GM12878 (cell line): ENCODE results near the gene MILR1. TPM values are rescaled to one million over a fixed set of nuclear protein-coding genes. Genes with fewer than 3 reads are reported as not detected.
A peak's percentile ranks its signal among the peaks of the same experiment; 100 is the strongest.

Experiments used
- ATAC-seq: fragments of 200-7000 bp; cut with Tn5 transposase; 3 replicates; pipeline ENCODE4 v1.9.1; 2020; ENCODE audit warnings: mild to moderate bottlenecking, moderate library complexity
- BruUV-seq: library from RNA; stranded (reverse); fragments of 400-500 nt; replicated peaks from 2 replicates; lab custom pipeline; 2021; lab: Mats Ljungman, UMichigan
- CTCF ChIA-PET: fragments of 300-600 bp; sonication (Branson Sonifier 250); formaldehyde crosslinking; extraction: SDS; loops from one replicate; lab custom pipeline; 2021; ENCODE audit warnings: inconsistent platforms; lab: Yijun Ruan, JAX
- POLR2A ChIA-PET: fragments of 350-600 bp; formaldehyde crosslinking; extraction: SDS; loops from one replicate; lab custom pipeline; 2021; ENCODE audit warnings: inconsistent platforms; lab: Charles Lee
- RAD21 ChIA-PET: fragments of 300-600 bp; sonication (Branson Sonifier 250); formaldehyde crosslinking; loops from one replicate; lab custom pipeline; 2023; ENCODE audit warnings: antibody characterized with exemption; ENCODE audit not compliant: unreplicated experiment; lab: Charles Lee
- SMC1A ChIA-PET: fragments of 300-600 bp; sonication (Branson Sonifier 250); formaldehyde crosslinking; loops from one replicate; lab custom pipeline; 2023; ENCODE audit not compliant: unreplicated experiment, uncharacterized antibody; lab: Charles Lee
- DNase-seq: peaks from one replicate; pipeline ENCODE4 v3.0.0-alpha.2; 2011; ENCODE audit warnings: low read depth, low spot score
- FAIRE-seq: peaks from 3 replicates; lab custom pipeline; 2011; peaks lifted over from hg19 to GRCh38; lab: Jason Lieb, UNC
- H2AFZ ChIP-seq: 2 replicates; pipeline ENCODE4 v1.6.0; 2011; ENCODE audit warnings: low read depth, low read length, control low read depth; ENCODE audit not compliant: control insufficient read depth
- H3K27ac ChIP-seq: 2 replicates; pipeline ENCODE4 v1.5.1; 2011; ENCODE audit warnings: control low read depth; ENCODE audit not compliant: control insufficient read depth, insufficient read depth
- H3K27me3 ChIP-seq, 2 experiments: replicated peaks in 1 of 2; 2 replicates each; pipeline versions ENCODE4 v1.6.0 to v1.6.1; 2011; ENCODE audit warnings: low read length in 1 of 2; ENCODE audit not compliant: control insufficient read depth in 2 of 2, insufficient read depth in 2 of 2
- H3K36me3 ChIP-seq, 2 experiments: 2 replicates each; pipeline ENCODE4 v1.5.1; 2011; ENCODE audit warnings: low read length in 1 of 2; ENCODE audit not compliant: control insufficient read depth in 2 of 2, insufficient read depth in 2 of 2
- H3K4me1 ChIP-seq: 2 replicates; pipeline ENCODE4 v1.6.1; 2011; ENCODE audit warnings: mild to moderate bottlenecking, low read length, moderate library complexity, mixed read lengths; ENCODE audit not compliant: control insufficient read depth, insufficient read depth
- H3K4me2 ChIP-seq: 2 replicates; pipeline ENCODE4 v1.6.0; 2011; ENCODE audit warnings: control low read depth; ENCODE audit not compliant: control insufficient read depth, insufficient read depth
- H3K4me3 ChIP-seq: fragments of 200-600 bp; sonication (generic); 2 replicates; pipeline ENCODE4 v1.5.1; 2016
- H3K79me2 ChIP-seq: 2 replicates; pipeline ENCODE4 v1.6.0; 2011; ENCODE audit warnings: low read length; ENCODE audit not compliant: control insufficient read depth, insufficient read depth
- H3K9ac ChIP-seq: 2 replicates; pipeline ENCODE4 v1.8.0; 2011; ENCODE audit warnings: low read length, control low read depth, mixed read lengths; ENCODE audit not compliant: control insufficient read depth, insufficient read depth
- H3K9me3 ChIP-seq: replicated peaks from 3 replicates; pipeline ENCODE4 v1.5.1; 2011; ENCODE audit warnings: mild to moderate bottlenecking, low read length; ENCODE audit not compliant: control insufficient read depth, insufficient read depth
- H4K20me1 ChIP-seq: 2 replicates; pipeline ENCODE4 v1.6.0; 2011; ENCODE audit not compliant: control insufficient read depth, insufficient read depth
- MEF2A ChIP-seq: IDR thresholded peaks from 2 replicates; pipeline ENCODE4 v1.6.1; 2011; ENCODE audit warnings: low read depth, mild to moderate bottlenecking, low read length, moderate library complexity; ENCODE audit not compliant: insufficient read depth
- STAT1 ChIP-seq: fragments of 450-650 bp; conservative IDR thresholded peaks from 2 replicates; pipeline ENCODE4 v1.6.1; 2014; ENCODE audit warnings: antibody characterized with exemption, mild to moderate bottlenecking
- YBX1 ChIP-seq: fragments of 450-650 bp; IDR thresholded peaks from 2 replicates; pipeline ENCODE4 v1.6.1; 2016; ENCODE audit warnings: antibody characterized with exemption
- WGBS: methylation state at CpG from one replicate; pipeline ENCODE4 v1.1.6; 2016; ENCODE audit warnings: low lambda C conversion rate; ENCODE audit not compliant: insufficient replicate concordance, insufficient coverage; ENCODE audit errors: missing lambda C conversion rate; 5-methylcytosine and 5-hydroxymethylcytosine counted together
- in situ Hi-C: fragments of 300-500 bp; cut with MboI; formaldehyde crosslinking; loops from 9 replicates; pipeline ENCODE4 v1.14.3; 2018; ENCODE audit warnings: mixed read lengths
- intact Hi-C: fragments of 100-400 bp; cut with micrococcal nuclease; formaldehyde crosslinking; loops from one replicate; pipeline ENCODE4 v1.14.2; 2022; ENCODE audit not compliant: unreplicated experiment
- polyA plus RNA-seq, 11 experiments: library from polyadenylated mRNA; depleted of rRNA in 4 of 11; unstranded in 6 of 11; stranded (reverse) in 5 of 11; fragments of >200 nt; fragmentation: Nextera tagmentation in 4 of 11; fragmentation: Illumina TruSeq in 1 of 11; extraction: Ambion mirVana in 4 of 11; extraction: Trizol in 1 of 11; gene quantifications; 1 replicate in 1 of 11; 2 replicates in 10 of 11; pipeline versions ENCODE4 v1.2.1 to v1.2.3, GENCODE V29; 2011 to 2016; ENCODE audit warnings: inconsistent platforms in 2 of 11, missing spikeins in 2 of 11, low read depth in 1 of 11
- total RNA-seq, 4 experiments: library from RNA; depleted of rRNA in 3 of 4; stranded (reverse); fragments of >200 nt in 3 of 4; fragmentation: Illumina TruSeq in 1 of 4; extraction: Trizol in 1 of 4; gene quantifications; 2 replicates each; pipeline versions ENCODE4 v1.2.1 to v1.2.3, GENCODE V29; 2013 to 2021
- TF ChIP-seq, protein P1 (sequence below): IDR thresholded peaks from 2 replicates; pipeline ENCODE4 v1.6.1; 2012; ENCODE audit warnings: low read depth, low read length, improper control_type of control experiment
- TF ChIP-seq, protein P2 (sequence below): fragments of 450-650 bp; IDR thresholded peaks from 2 replicates; pipeline ENCODE4 v1.6.1; 2014; ENCODE audit warnings: mild to moderate bottlenecking

MILR1 gene
- total and polyA plus RNA-seq, 10 of the 15 experiments (the other 5 are each of a cell fraction or from before 2014, with no cell fraction given) = 2.0 to 47.2 (median 17.2) TPM

DNA sequence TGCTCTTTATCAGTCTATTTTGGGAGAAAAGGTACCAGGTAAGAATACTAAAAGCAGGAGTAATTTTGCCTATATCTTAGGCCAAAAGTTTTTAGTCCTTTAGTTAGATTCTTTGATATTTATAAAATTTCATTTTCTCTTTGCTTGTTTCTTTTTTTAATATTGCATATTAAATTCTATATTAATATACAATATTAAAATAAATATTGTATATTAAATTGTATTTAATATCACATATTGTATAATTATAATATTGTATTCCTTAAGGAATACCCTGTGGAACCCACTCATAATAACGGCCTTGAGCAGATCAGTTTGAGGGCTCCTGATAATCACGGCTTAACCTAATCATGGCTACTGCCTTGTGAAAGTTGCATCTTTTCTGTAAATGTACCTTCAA, 59.8 kb downstream of the MILR1 start:
- BruUV-seq = no TSS peak
- 100% methylated on average over 2 of the region's 2 CpGs for WGBS

DNA sequence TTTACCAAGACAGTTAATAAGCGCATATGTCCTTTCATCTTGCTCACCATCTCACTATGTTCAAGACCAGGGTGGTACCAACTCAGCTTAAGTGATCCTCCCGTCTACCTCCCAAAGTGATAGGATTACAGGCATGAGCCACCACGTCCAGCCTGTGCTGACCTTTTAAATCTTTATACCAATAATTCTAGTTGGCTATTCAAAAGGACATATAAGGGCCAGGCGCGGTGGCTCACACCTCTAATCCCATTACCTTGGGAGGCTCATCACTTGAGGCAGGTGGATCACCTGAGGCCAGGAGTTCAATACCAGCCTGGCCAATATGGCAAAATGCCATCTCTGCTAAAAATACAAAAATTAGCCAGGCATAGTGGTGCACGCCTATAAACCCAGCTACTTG, 60.3 kb downstream of the MILR1 start:
- FAIRE-seq = no peak

More for the DNA sequence above, 59.8 kb downstream of the MILR1 start:
- peaks cover 6% of the 10 kb centered on the region for H4K20me1 ChIP-seq
- ChIA-PET POLR2A (no interaction called here), CTCF (interaction anchor here (0.8 to 2.4 kb wide), 2 partner anchors 11 to 89 kb away, joined by 5 to 15 read pairs; partner anchors contain the start of gene POLG2), SMC1A (interaction anchor here (0.8 to 2.5 kb wide), 2 partner anchors 10 to 90 kb away, joined by 4 to 11 read pairs; no protein-coding TSS in a partner anchor), RAD21 (no interaction called here)
- H2AFZ ChIP-seq = no peak overlapping the region
- no peak for FAIRE-seq
- no peaks in the 10 kb centered on the region for H3K27me3 ChIP-seq
- no peak for ATAC-seq
- DNase-seq = no peak
- no peaks in the 10 kb centered on the region for H3K9me3 ChIP-seq
- H3K4me2 ChIP-seq = peak overlapping the region; percentile 61
- peaks cover 53% of the 10 kb centered on the region for H3K79me2 ChIP-seq
- no peak overlapping the region for H3K27ac ChIP-seq
- TF ChIP-seq YBX1 = no peak
- TF ChIP-seq, protein P1, sequence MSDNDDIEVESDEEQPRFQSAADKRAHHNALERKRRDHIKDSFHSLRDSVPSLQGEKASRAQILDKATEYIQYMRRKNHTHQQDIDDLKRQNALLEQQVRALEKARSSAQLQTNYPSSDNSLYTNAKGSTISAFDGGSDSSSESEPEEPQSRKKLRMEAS = no peak
- no peaks in the 10 kb centered on the region for H3K4me1 ChIP-seq
- no peak overlapping the region for H3K9ac ChIP-seq
- in situ Hi-C loops (loop anchor here (10.0 kb wide), 2 partner anchors 136 to 664 kb away; partner anchors contain the start of gene SMARCD2), intact Hi-C loops (no loop called here)
- peak overlapping the region; percentile 100; the same call in 1 of the 2 replicates for H3K4me3 ChIP-seq
- H3K36me3 ChIP-seq = peaks cover 0 to 17% of the 10 kb centered on the region in 2 experiments; a peak in 3 of 4 replicates

More for the DNA sequence above, 60.3 kb downstream of the MILR1 start:
- Histone ChIP-seq H3K36me3 (peaks cover 0 to 17% of the 10 kb centered on the region in 2 experiments; a peak in 3 of 4 replicates), H3K4me3 (no peak overlapping the region), H2AFZ (no peak overlapping the region), H3K4me2 (peak overlapping the region; percentile 57), H3K9ac (no peak overlapping the region), H3K9me3 (no peaks in the 10 kb centered on the region), H3K27ac (no peak overlapping the region), H4K20me1 (peaks cover 6% of the 10 kb centered on the region), H3K4me1 (no peaks in the 10 kb centered on the region), H3K79me2 (peaks cover 48% of the 10 kb centered on the region), H3K27me3 (no peaks in the 10 kb centered on the region)
- in situ Hi-C loops (loop anchor here (10.0 kb wide), 2 partner anchors 136 to 664 kb away; partner anchors contain the start of gene SMARCD2), intact Hi-C loops (no loop called here)
- CTCF ChIA-PET = interaction anchor here (0.8 to 2.4 kb wide), 3 partner anchors 12 to 90 kb away, joined by 5 to 15 read pairs (median 5); partner anchors contain the start of gene POLG2
- BruUV-seq = no TSS peak
- POLR2A ChIA-PET = no interaction called here
- DNase-seq (no peak), ATAC-seq (no peak)
- SMC1A ChIA-PET = interaction anchor here (0.8 to 2.5 kb wide), 3 partner anchors 11 to 91 kb away, joined by 3 to 11 read pairs (median 4); no protein-coding TSS in a partner anchor
- TF ChIP-seq, protein P2, sequence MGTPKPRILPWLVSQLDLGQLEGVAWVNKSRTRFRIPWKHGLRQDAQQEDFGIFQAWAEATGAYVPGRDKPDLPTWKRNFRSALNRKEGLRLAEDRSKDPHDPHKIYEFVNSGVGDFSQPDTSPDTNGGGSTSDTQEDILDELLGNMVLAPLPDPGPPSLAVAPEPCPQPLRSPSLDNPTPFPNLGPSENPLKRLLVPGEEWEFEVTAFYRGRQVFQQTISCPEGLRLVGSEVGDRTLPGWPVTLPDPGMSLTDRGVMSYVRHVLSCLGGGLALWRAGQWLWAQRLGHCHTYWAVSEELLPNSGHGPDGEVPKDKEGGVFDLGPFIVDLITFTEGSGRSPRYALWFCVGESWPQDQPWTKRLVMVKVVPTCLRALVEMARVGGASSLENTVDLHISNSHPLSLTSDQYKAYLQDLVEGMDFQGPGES = no peak
- TF ChIP-seq STAT1 (no peak), MEF2A (no peak)
- WGBS = 87% methylated on average over 6 of the region's 6 CpGs
- RAD21 ChIA-PET = interaction anchor here (0.5 kb wide), 1 partner anchor 23 kb away, joined by 3 read pairs; no protein-coding TSS in a partner anchor
